Measurements from ENCODE around the gene SPAG16.

SPAG16 gene

GRCh38 chr2:213861638-213862037, 577.4 kb downstream of the SPAG16 start:
- in situ Hi-C loops (cut with HindIII; ENCODE audit: low pct_unique_long_range_greater_than_20kb, low sequenced_read_pairs) = no loop called here
- DNase-seq (ENCODE audit: low read depth in 1 of 2, low spot score in 1 of 2) = no peak

GRCh38 chr2:213862407-213863076, 578.3 kb downstream of the SPAG16 start:
- no peak for TF ChIP-seq JUND (IDR thresholded peaks at IDR 0.05; ENCODE audit: low read depth)
- in situ Hi-C loops (cut with HindIII; ENCODE audit: low pct_unique_long_range_greater_than_20kb, low sequenced_read_pairs) = no loop called here
- DNase-seq (ENCODE audit: low read depth in 1 of 2, low spot score in 1 of 2) = no peak

More at GRCh38 chr2:213861638-213862037, 577.4 kb downstream of the SPAG16 start:
- TF ChIP-seq JUND (IDR thresholded peaks at IDR 0.05; ENCODE audit: low read depth) = no peak

- in situ Hi-C loops (cut with HindIII; ENCODE audit: low pct_unique_long_range_greater_than_20kb, low sequenced_read_pairs) = no loop called here
- TF ChIP-seq JUND (IDR thresholded peaks at IDR 0.05; ENCODE audit: low read depth) = no peak
- no peak for DNase-seq (ENCODE audit: low read depth in 1 of 2, low spot score in 1 of 2)
These were observed 579.3 kb downstream of the SPAG16 start for GRCh38 chr2:213863541-213863940.

DNA sequence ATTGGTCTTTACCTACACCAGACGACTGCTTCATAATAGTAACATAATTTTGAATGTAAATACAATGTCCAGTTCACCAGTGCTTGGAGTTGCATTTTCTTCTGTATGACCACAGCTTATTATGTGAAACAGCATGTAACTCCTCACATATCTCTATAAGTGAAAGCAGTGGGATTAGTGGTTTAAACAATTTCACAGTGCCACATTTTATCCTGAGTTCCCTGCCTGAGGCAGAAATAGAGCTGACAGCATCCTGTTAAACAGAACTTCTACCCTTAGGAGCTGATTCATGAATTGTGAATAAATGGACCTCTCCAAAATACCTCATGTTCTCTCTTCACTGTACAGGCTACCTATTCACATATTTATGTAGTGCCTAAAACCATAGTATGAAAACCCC, 584.3 kb downstream of the SPAG16 start:
- in situ Hi-C loops (cut with HindIII; ENCODE audit: low pct_unique_long_range_greater_than_20kb, low sequenced_read_pairs) = no loop called here
- DNase-seq (ENCODE audit: low read depth in 1 of 2, low spot score in 1 of 2) = no peak
- TF ChIP-seq JUND (IDR thresholded peaks at IDR 0.05; ENCODE audit: low read depth) = no peak

- DNase-seq (ENCODE audit: low read depth in 1 of 2, low spot score in 1 of 2) = no peak
- in situ Hi-C loops (cut with HindIII; ENCODE audit: low pct_unique_long_range_greater_than_20kb, low sequenced_read_pairs) = no loop called here
- TF ChIP-seq JUND (IDR thresholded peaks at IDR 0.05; ENCODE audit: low read depth) = no peak
These were observed 601.2 kb downstream of the SPAG16 start for GRCh38 chr2:213885485-213885884.

GRCh38 chr2:213914510-213914909, 630.2 kb downstream of the SPAG16 start:
- in situ Hi-C loops (cut with HindIII; ENCODE audit: low pct_unique_long_range_greater_than_20kb, low sequenced_read_pairs) = no loop called here
- no peak for TF ChIP-seq JUND (IDR thresholded peaks at IDR 0.05; ENCODE audit: low read depth)
- DNase-seq (ENCODE audit: low read depth in 1 of 2, low spot score in 1 of 2) = no peak

GRCh38 chr2:213920014-213920413, 635.8 kb downstream of the SPAG16 start:
- no peak for DNase-seq (ENCODE audit: low read depth in 1 of 2, low spot score in 1 of 2)
- TF ChIP-seq JUND (IDR thresholded peaks at IDR 0.05; ENCODE audit: low read depth) = no peak
- in situ Hi-C loops (cut with HindIII; ENCODE audit: low pct_unique_long_range_greater_than_20kb, low sequenced_read_pairs) = no loop called here

GRCh38 chr2:213923543-213923942, 639.3 kb downstream of the SPAG16 start:
- in situ Hi-C loops (cut with HindIII; ENCODE audit: low pct_unique_long_range_greater_than_20kb, low sequenced_read_pairs) = no loop called here
- DNase-seq (ENCODE audit: low read depth in 1 of 2, low spot score in 1 of 2) = no peak
- no peak for TF ChIP-seq JUND (IDR thresholded peaks at IDR 0.05; ENCODE audit: low read depth)

DNA sequence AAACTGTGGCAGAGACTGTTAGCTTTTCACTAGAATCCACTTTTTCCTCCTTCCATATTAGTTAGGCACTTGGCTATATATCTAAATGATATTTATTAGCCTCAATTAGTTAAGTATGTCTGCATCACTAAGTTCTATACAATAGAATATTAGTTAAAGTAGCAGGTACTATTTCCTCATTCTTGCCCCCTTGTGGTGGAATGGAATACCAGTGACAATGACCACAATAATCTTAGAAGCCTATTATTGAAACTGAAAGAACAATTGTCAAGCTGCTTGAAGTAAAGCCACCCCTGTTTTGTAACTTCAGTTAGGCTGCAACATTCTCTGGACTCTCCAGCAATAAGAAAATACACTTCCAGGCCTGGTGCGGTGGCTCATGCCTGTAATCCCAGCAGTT, 650.3 kb downstream of the SPAG16 start:
- peak in 1 of 2 experiments; percentile 36 for DNase-seq (ENCODE audit: low read depth in 1 of 2, low spot score in 1 of 2)
- in situ Hi-C loops (cut with HindIII; ENCODE audit: low pct_unique_long_range_greater_than_20kb, low sequenced_read_pairs) = no loop called here
- no peak for TF ChIP-seq JUND (IDR thresholded peaks at IDR 0.05; ENCODE audit: low read depth)

DNA sequence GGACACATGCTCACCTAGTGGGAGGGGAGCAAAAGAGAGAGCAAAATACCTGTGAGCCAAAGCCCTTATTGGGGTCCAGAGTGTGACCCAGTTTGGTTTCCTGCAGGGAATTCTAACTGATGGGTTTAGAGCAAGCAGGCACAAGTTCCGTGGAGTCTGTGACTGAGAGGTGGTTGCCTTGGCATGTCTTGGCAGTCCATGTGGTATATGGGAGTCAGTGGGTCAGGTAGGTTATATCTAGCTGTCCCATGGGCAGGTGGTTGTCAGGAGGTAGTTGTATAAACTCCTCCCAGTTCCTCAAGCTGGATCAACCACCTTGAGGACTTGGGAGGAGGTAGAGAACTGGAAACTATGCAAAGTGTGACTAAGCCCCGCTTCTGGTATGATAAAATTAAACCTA, 673.8 kb downstream of the SPAG16 start:
- no peak for TF ChIP-seq JUND (IDR thresholded peaks at IDR 0.05; ENCODE audit: low read depth)
- in situ Hi-C loops (cut with HindIII; ENCODE audit: low pct_unique_long_range_greater_than_20kb, low sequenced_read_pairs) = no loop called here
- no peak for DNase-seq (ENCODE audit: low read depth in 1 of 2, low spot score in 1 of 2)

GRCh38 chr2:213959589-213959988, 675.3 kb downstream of the SPAG16 start:
- DNase-seq (ENCODE audit: low read depth in 1 of 2, low spot score in 1 of 2) = no peak
- in situ Hi-C loops (cut with HindIII; ENCODE audit: low pct_unique_long_range_greater_than_20kb, low sequenced_read_pairs) = no loop called here
- no peak for TF ChIP-seq JUND (IDR thresholded peaks at IDR 0.05; ENCODE audit: low read depth)

DNA sequence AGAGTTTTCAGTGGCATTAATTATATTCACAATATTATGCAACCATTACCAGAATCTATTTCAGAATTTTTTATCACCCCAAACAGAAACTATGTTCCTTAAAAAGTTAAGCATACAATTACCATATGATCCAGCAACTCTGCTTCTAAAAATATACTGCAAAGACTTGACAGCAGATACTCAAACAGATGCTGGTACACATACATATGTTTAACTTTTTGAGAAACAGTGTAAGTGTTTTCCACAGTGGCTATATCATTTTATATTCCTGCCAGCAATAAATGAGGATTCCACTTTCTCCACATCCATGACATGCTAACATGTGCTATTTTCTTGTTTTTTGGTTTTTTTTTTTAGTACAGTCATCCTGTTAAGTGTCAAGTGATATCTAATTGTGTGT, 687.3 kb downstream of the SPAG16 start:
- TF ChIP-seq JUND (IDR thresholded peaks at IDR 0.05; ENCODE audit: low read depth) = no peak
- in situ Hi-C loops (cut with HindIII; ENCODE audit: low pct_unique_long_range_greater_than_20kb, low sequenced_read_pairs) = no loop called here
- DNase-seq (ENCODE audit: low read depth in 1 of 2, low spot score in 1 of 2) = no peak

DNA sequence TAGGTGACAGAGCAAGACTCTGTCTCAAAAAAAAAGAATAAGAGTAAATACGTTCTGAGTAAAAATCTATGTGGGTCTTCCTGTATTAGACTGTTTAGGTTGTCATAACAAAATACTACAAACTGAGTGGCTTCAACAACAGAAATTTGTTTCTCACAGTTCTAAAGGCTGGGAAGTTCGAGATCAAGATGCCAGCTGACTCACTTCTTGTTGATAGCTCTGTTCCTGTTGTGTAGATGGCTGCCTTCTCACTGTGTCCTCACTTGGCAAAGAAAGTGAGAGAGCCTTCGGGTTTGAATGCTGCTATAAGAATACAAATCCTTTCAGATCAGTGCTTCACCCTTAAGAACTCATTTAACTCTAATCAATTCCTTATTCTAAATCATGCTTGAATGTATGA, 696.6 kb downstream of the SPAG16 start:
- DNase-seq (ENCODE audit: low read depth in 1 of 2, low spot score in 1 of 2) = no peak
- in situ Hi-C loops (cut with HindIII; ENCODE audit: low pct_unique_long_range_greater_than_20kb, low sequenced_read_pairs) = no loop called here
- TF ChIP-seq JUND (IDR thresholded peaks at IDR 0.05; ENCODE audit: low read depth) = no peak

DNA sequence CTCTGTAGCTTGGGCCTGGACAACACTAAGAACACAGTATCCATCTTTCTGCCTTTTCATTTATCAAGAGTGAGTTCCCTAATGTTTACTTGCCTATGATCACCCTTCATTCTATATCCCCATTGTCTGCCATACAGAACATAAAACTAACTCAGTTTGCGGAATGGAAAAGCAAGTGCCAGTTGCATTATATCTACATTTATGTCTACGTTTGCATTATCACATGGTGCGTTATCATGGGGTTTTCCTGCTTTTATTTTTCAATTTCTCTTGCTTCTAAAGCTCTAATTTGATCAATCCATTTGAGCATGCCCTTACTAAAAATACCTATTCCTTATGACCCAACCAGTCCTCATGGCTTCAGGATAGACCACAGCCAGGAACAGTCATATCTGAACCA, 704.9 kb downstream of the SPAG16 start:
- no peak for DNase-seq (ENCODE audit: low read depth in 1 of 2, low spot score in 1 of 2)

More for the DNA sequence above, 704.9 kb downstream of the SPAG16 start:
- in situ Hi-C loops (cut with HindIII; ENCODE audit: low pct_unique_long_range_greater_than_20kb, low sequenced_read_pairs) = no loop called here
- TF ChIP-seq JUND (IDR thresholded peaks at IDR 0.05; ENCODE audit: low read depth) = no peak

All from T47D (cell line).